ENCODE measurements around the gene ANGPTL8.

The ANGPTL8 gene

DNA sequence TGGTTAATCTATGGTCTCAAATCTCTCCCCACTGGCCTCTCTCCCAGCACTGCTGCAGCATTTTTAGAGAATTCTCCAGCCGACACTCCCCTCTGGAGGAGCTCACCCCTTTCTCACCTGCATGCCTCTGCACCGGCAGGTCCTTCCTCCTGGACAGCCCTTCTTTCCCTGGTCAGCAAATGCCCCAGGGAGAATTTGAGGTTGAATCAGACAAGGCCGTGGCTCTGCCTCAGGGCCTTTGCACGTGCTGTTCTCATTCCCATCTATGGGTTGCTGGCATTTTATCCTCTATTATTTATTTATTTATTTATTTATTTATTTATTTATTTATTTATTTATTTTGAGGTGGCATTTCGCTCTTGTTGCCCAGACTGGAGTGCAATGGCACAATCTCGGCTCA lies 24.3 kb downstream of the ANGPTL8 start:
- Mint-ChIP-seq H3K4me3 (peak overlapping the region; percentile 77), H3K36me3 (ENCODE audit: low read depth) (no peaks in the 10 kb centered on the region), H3K4me1 (peaks cover 27% of the 10 kb centered on the region), H3K27me3 (ENCODE audit: low read depth, poor library complexity) (peaks cover 10% of the 10 kb centered on the region), H3K27ac (no peak overlapping the region), H3K9me3 (no peaks in the 10 kb centered on the region)
- no peak for DNase-seq
- TF ChIP-seq, protein P1, sequence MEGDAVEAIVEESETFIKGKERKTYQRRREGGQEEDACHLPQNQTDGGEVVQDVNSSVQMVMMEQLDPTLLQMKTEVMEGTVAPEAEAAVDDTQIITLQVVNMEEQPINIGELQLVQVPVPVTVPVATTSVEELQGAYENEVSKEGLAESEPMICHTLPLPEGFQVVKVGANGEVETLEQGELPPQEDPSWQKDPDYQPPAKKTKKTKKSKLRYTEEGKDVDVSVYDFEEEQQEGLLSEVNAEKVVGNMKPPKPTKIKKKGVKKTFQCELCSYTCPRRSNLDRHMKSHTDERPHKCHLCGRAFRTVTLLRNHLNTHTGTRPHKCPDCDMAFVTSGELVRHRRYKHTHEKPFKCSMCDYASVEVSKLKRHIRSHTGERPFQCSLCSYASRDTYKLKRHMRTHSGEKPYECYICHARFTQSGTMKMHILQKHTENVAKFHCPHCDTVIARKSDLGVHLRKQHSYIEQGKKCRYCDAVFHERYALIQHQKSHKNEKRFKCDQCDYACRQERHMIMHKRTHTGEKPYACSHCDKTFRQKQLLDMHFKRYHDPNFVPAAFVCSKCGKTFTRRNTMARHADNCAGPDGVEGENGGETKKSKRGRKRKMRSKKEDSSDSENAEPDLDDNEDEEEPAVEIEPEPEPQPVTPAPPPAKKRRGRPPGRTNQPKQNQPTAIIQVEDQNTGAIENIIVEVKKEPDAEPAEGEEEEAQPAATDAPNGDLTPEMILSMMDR (IDR thresholded peaks at IDR 0.05), result no peak

DNA sequence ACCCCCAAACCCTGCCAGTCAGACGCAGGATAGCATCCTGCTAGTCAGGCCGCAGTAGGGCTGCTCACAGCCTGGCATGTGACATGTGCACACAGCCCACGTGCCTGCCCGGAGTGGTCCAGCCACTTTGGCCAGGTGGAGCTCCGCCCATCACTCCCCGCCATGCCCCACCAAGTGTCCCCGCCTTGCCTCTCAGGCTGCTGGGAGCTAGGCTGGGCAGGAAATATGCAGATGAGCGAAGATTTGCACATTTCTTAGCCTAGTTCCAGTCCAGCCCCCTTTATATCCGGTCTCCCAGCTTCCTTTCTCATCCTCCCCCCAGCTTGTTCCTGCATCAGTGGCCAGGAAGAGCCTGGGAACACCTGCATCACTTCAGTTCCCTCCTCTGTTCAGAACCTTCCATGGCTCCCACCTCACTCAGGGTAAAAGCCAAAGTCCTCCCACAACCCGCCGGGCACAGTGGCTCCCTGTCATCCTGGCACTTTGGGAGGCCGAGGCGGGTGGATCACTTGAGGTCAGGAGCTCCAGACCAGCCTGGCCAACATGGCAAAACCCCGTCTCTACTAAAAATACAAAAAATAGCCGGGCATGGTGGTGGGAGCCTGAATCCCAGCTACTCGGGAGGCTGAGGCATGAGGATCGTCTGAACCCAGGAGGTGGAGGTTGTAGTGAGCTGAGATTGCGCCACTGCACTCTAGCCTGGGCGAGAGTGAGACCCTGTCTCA lies 25.2 kb downstream of the ANGPTL8 start:
- H3K27ac Mint-ChIP-seq, result peak overlapping the region; percentile 52

GRCh38 chr19:11265177-11265784 lies 25.9 kb downstream of the ANGPTL8 start:
- Mint-ChIP-seq H3K27me3 (ENCODE audit: low read depth, poor library complexity) (peaks cover 10% of the 10 kb centered on the region), H3K36me3 (ENCODE audit: low read depth) (no peaks in the 10 kb centered on the region), H3K4me3 (peak overlapping the region; percentile 35), H3K9me3 (no peaks in the 10 kb centered on the region), H3K27ac (peak overlapping the region; percentile 52), H3K4me1 (peaks cover 38% of the 10 kb centered on the region)
- TF ChIP-seq, protein P1 (IDR thresholded peaks at IDR 0.05), result no peak
- no peak for DNase-seq

More for the DNA sequence above, 25.2 kb downstream of the ANGPTL8 start:
- no peak for DNase-seq
- Mint-ChIP-seq H3K36me3 (ENCODE audit: low read depth) (no peaks in the 10 kb centered on the region), H3K4me3 (peak overlapping the region; percentile 47), H3K27me3 (ENCODE audit: low read depth, poor library complexity) (peaks cover 10% of the 10 kb centered on the region), H3K4me1 (peaks cover 36% of the 10 kb centered on the region), H3K9me3 (no peaks in the 10 kb centered on the region)
- TF ChIP-seq, protein P1 (IDR thresholded peaks at IDR 0.05), result no peak

DNA sequence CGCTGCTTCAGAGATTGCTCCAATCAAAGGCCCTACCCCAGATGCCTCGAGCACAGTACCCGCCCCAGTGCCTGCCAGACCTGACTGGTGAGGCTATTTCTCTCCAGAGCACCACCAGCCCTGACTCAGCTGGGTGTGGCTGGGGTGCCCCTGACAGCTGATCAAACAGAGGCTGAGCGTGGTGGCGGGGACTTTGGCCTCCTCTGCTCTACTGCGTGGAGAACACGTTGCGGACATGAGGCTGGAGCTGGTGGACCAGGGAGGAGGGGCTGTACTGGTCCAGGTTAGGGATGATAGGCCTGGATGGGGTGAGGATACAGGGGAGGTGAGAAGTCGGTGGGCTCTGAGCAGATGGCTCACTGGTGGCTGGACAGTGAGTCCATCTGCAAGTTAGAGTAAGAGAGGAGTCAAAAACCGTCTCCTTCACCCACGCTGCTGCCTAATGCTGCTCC lies 26.4 kb downstream of the ANGPTL8 start:
- Mint-ChIP-seq H3K9me3 (no peaks in the 10 kb centered on the region), H3K27me3 (ENCODE audit: low read depth, poor library complexity) (peaks cover 10% of the 10 kb centered on the region), H3K36me3 (ENCODE audit: low read depth) (no peaks in the 10 kb centered on the region), H3K27ac (no peak overlapping the region), H3K4me1 (peaks cover 37% of the 10 kb centered on the region), H3K4me3 (no peak overlapping the region)
- TF ChIP-seq, protein P1 (IDR thresholded peaks at IDR 0.05), result no peak
- no peak for DNase-seq

DNA sequence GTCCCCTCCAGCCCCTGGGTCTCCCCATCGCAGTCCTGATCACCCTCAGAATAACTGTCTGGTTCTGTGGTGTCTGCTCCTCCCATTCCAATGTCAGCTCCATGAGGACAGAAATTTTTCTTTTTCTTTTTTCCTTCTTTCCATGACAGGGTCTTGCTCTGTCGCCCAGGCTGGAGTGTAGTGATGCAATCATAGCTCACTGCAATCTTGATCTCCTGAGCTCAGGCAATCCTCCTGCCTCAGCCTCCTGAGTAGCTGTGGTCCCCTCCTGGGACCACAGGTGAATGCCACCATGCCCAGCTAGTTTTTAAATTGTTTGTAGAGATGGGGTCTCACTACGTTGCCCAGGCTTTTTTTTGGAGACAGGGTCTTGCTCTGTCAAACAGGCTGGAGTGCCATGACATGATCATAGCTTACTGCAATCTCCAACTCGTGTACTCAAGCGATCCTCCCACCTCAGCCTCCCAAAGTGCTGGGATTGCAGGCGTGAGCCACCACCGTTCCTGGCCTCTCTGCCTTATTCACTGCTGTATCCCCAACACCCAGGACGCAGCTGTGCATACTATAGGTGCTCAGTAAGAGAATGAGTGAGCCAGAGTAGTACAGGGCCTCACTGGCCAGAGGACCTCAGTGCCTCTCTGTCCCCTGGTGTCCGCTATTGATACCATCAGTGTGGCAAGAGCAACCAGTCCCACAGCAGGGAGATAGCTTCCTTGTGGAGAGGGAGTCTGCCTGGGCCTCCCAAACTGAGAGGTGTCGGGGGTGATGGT lies 28.1 kb downstream of the ANGPTL8 start:
- Mint-ChIP-seq H3K4me1 (peaks cover 31% of the 10 kb centered on the region), H3K27ac (peak overlapping the region; percentile 87)

More for the DNA sequence above, 28.1 kb downstream of the ANGPTL8 start:
- Mint-ChIP-seq H3K27me3 (ENCODE audit: low read depth, poor library complexity) (peaks cover 15% of the 10 kb centered on the region), H3K4me3 (no peak overlapping the region), H3K9me3 (no peaks in the 10 kb centered on the region), H3K36me3 (ENCODE audit: low read depth) (no peaks in the 10 kb centered on the region)
- no peak for DNase-seq
- TF ChIP-seq, protein P1 (IDR thresholded peaks at IDR 0.05), result no peak

Measured in nephron progenitor cell (in vitro differentiated cells).